HG02970 (cell line): ENCODE data around the gene TAS2R38.
"Not testable (repeated sequence)": the region's sequence is repeated elsewhere in the genome, so short reads cannot be mapped to it uniquely, and the experiment has no call there.

ENCODE experiments used
- ATAC-seq: cut with Tn5 transposase; IDR thresholded peaks from one replicate; pipeline ENCODE4 v1.9.1; 2021; ENCODE audit warnings: mild to moderate bottlenecking, moderate library complexity, moderate number of reproducible peaks; ENCODE audit not compliant: unreplicated experiment, low FRiP score

TAS2R38 gene

GRCh38 chr7:141973673-141974072 lies at the start of gene TAS2R38:
TSS of gene TAS2R38 (minus strand) at chr7:141973773. CDS start at chr7:141973689, 84 bp downstream.
- no peak for ATAC-seq

DNA sequence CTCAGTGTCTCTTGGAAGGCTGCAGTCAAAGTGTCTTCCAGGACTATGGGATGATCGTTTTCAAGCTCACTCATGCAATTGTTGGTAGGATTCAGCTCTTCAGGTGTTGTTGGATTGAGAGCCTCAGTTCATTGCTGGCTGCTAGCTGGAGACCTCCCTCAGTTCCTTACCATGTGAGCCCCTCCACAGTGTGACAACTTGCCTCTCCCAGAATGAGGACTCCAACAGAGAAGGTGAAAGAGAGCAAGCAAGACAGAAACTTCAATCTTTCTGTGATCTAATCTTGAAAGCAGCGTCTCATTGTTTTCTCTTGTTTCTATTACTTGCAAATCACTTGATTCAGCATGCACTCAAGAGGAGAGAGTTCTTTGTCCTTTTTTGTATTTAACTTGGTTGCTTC lies 44.6 kb upstream of the TAS2R38 start:
- ATAC-seq, result no peak

DNA sequence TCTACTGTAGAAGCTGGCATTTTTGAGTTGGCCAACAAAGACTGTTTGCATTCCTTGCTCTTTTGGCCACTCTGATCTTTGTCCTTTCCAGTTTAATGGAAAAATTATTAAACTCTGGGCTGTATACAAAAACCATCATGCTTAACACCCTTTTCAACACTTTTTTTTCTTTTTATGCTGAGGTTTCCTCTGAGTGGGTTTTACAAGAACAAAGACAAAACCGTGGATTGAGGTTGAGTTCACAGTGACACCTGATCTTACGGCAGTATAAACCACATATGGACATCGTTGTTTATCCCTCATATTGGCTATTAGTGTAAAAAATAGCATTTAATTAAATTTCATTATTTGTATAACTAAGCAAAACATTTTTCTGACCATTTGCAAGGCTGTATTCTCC lies 43.9 kb upstream of the TAS2R38 start:
- no peak for ATAC-seq

- no peak for ATAC-seq
These were observed 39.4 kb upstream of the TAS2R38 start for GRCh38 chr7:142012825-142013511.

GRCh38 chr7:142010952-142011548 lies 37.5 kb upstream of the TAS2R38 start:
- ATAC-seq, result no peak

DNA sequence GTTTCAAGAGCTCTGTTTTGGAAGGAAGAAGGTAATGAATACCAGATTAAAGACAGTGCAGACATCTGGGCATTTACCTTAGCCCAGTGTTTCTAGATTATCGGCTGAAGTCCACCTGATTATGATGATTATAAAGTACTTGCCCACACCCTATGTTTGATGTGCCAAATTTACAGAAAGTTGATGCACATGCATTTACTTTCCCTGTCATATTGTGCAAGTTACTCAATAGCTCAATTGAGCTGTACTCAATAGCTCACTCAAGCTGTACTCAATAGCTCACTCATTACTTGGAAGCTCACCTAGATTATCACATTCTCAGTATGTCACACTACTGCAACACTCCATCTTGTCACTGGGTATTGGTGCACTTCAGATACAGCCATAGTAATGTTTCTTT lies 35.6 kb upstream of the TAS2R38 start:
- ATAC-seq, result no peak

DNA sequence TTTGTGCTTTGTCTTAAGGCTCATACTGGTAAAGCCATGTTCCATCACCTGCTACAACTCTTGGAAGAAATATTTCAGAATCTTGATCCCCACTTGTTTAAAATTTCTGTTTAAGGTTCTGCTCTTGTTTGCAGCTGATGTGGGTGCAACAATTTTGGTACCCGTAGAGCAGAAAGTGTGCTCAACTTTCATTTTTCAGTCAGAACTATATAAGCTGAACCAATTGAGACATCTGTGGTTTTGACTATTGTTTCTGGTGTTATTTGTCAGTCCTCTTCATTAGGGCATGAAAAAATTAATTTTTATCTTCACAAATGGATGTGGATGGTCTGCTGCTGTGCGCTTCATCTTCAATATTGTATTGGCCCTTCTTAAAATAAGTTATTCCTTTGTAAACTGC lies 33.0 kb upstream of the TAS2R38 start:
- ATAC-seq, result no peak

DNA sequence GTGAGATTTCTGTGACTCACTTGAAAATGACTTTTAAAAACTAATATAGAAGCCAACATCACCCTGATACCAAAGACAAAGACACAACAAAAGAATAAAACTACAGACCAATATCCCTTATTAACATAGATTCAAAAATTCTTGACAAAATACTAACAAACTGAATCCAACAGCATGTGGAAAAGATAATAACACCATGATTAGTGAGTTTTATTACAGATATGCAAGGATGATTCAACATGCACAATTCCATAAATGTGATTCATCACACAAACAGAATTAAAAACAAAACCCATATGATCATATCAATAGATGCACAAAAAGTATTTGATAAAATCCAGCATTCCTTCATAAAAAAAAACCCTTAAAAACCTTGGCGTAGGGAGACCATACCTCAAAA lies 28.6 kb upstream of the TAS2R38 start:
- ATAC-seq, result no peak

DNA sequence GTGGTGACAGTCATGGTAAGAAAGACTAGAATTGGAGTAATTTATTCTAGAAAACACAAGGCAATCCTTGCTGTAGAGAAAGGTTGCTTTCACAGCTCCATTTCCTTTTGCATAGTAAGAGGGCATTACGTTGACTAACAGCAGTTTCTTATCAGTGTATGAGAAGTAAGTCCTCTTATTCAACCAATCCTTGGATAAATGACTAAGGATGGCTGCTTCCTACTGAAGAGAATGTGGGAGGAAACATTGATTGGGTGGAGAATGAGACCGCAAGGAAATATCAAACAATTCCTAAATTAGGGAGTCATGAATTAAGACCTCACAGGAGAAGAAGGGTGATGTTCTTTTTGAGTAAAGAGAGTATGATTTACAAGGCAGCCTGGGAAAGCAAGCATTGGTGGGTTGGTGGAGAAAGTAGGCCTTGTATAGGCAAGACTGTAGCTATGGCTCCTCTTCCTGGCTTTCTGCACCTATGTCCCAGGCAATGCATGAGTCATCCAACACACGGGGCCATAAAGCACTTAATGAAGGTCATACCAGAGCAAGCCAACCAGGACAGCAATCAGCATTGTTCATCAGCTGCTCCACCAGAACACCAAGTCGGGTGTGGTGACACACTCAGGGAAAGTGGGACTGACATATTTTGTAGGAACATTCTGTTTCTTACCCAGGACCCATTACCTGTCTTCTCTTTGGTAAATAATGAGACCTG lies 27.7 kb upstream of the TAS2R38 start:
- no peak for ATAC-seq

GRCh38 chr7:142000244-142000643 lies 26.7 kb upstream of the TAS2R38 start:
- no peak for ATAC-seq

DNA sequence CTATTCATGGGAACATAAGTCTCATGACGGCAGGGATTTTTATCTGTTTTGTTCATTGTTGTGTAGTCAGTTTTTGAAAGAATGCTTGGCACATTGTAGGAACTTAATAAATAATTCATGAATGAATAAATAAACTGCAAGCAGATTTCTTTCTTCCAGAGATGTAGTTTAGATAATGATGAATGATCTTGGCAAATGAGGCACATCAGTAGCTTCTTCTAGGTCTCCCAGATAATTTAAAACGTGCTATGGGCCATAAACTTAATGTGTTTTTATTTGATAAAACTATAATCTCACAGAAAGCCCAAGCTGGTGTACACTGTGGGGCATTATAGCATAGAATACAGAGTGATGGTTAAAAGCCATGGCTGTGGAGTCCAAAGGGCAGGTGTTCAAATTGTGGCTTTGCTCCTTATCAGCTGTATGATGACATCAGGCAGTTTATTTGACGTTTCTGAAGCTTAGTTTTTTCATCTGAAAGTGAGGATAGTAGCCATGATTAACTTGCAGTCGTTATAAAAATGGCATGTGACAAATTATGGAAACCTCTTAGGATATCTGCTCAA lies 25.6 kb upstream of the TAS2R38 start:
- ATAC-seq, result no peak

- ATAC-seq, result no peak
These were observed 19.8 kb upstream of the TAS2R38 start for GRCh38 chr7:141993354-141993753.

DNA sequence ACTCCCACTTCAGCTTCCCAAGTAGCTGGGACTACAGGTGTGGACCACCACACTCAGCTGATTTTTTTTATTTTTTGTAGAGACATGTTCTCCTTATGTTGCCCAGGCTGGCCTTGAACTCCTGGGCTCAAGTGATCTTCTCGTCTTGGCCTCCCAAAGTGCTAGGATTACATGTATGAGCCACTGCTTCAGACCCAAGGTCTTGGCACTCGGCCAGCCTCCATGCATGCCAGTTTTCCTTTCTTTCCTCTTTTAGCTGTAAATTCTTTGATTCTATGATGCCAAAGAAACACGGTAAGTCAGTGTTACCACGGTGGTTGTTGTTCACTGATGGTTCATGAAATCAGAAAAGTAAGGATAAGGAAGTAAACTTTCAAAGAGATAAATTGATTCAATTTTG lies 19.1 kb upstream of the TAS2R38 start:
- ATAC-seq, result no peak

DNA sequence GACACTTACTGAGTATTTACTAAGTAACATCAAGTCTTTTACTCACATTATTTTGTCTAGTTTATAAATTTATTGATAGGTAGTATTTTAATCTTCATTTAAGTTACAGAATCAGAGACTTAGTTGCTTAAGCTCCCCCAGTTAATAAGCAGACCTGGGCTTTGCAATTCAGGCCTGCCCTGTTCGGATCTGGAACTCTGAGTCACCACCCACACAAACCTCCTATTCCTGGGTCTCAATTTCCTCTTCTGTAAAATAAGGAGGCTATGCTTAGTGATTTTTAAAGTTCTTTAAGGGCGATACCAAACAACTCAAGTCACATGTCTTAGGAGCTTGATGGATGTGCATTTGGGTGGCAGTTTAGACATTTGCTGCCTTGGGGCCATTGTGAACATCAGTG lies 18.6 kb upstream of the TAS2R38 start:
- no peak for ATAC-seq

DNA sequence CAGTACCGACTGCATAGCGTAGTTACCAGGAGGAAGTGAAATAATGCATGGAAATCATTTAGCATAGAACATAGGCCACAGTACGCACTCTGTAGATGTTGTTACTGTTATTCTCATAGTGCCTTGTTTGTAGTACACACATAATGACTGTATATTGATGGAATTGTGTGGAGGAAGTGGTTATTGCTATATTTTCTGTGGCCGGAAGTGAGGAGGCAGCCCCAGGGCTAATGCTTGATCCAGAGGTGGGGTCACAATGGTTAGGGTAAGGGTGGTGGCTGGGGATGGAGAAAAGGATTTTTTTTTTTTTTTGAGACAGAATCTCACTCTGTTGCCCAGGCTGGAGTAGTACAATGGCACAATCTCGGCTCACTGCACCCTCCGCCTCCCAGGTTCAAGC lies 17.6 kb upstream of the TAS2R38 start:
- no peak for ATAC-seq

- ATAC-seq, result no peak
These were observed 16.6 kb upstream of the TAS2R38 start for GRCh38 chr7:141990011-141990725.

GRCh38 chr7:141987803-141988202 lies 14.2 kb upstream of the TAS2R38 start:
- not testable (repeated sequence) for ATAC-seq

DNA sequence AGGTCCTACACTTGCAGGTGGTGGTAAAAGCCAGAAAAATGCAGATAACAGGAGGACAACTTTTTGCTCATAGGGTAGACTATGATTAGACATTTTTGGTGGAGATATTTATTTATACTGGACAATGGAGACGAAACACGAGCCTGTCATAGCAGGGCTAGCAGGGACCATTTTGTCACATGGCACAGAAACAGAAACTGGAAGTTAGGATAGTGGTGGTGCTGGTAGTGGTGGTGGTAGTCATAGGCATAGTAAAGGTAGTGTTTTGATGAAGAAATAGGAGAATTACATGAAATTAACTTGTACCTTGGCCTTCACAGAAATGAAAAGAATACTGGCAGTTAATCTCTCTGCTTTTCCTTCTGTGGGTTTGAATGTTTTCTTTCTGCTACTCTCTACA lies 13.3 kb upstream of the TAS2R38 start:
- no peak for ATAC-seq

DNA sequence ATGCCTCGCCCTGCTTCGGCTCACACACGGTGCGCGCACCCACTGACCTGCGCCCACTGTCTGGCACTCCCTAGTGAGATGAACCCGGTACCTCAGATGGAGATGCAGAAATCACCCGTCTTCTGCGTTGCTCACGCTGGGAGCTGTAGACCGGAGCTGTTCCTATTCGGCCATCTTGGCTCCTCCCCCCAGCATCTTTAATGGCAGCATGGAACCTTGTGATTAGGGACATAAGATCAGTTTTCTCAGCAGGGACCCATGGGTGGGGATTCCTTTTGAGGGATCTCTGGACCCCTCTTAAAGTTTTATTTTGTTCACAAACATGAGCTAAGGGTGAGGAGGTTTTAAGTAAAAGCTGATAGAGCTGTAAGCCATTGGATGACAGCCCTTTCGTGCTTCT lies 12.4 kb upstream of the TAS2R38 start:
- not testable (repeated sequence) for ATAC-seq

GRCh38 chr7:141979568-141979967 lies 6.0 kb upstream of the TAS2R38 start:
- no peak for ATAC-seq

GRCh38 chr7:141978351-141978750 lies 4.8 kb upstream of the TAS2R38 start:
- no peak for ATAC-seq
